Activated CD4-positive, alpha-beta T cell treated with anti-CD3 and anti-CD28 coated beads, Interleukin-2, amount 50 U/mL, for 24 hours (primary cell): ENCODE measurements around the gene PGBD5.

Experiments
- DNase-seq, 2 donors: peaks; one replicate each; pipeline ENCODE4 v3.0.0-alpha.2; 2020; ENCODE audit warnings: low read depth in 1 of 2, low spot score in 1 of 2

PGBD5 gene

DNA sequence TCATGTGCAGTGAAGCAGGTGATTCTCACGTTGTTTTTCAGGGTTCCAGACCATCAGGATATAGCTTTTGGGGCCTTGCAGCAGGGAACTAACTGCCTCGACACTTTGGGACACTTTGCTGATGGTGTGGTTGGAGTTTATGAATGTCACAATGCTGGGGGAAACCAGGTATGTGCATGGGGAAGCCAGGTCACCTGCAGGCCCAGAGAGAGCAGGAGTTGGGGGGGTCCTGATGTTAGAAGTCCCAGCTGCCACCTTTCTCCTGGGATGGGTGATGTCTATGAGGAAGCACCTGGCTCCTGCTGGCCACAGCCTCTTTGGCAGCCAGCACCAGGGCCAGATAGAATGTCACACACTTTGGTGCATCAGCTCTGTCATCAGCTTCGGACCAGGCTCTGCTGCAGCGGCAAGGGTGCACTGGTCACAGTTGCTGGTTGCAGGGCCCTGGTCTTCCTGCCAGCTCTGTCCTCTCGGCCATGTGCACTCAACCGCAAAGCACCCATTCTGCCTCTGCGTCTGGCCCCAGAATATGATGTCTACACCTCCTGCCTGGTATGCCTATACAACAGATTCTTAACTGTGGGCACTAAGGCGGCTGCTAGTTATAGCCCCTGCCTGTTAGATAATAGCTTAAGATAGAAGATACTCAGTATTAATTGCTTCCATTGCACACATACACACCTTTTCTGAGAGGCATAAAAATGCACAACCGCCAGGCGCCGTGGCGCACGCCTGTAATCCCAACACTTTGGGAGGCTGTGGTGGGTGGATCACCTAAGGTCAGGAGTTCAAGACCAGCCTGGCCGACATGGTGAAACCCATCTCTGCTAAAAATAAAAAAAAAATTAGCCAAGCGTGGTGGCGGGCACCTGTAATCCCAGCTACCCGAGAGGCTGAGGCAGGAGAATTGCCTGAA is 160.7 kb downstream of the PGBD5 start:
- no peak for DNase-seq
